SK-N-SH (cell line): ENCODE results near the gene CDCP1. TPM values are rescaled to one million over a fixed set of nuclear protein-coding genes. Genes with fewer than 3 reads are reported as not detected.

ENCODE experiments used
- CTCF ChIA-PET: fragments of 300-600, 350-600 bp; formaldehyde crosslinking; extraction: SDS; loops from one replicate; lab custom pipeline; 2021; lab: Yijun Ruan, JAX
- POLR2A ChIA-PET: fragments of 350-600 bp; sonication (Branson Sonifier 250); formaldehyde crosslinking; extraction: SDS; loops from one replicate; lab custom pipeline; 2020; ENCODE audit warnings: antibody characterized with exemption, inconsistent platforms; lab: Yijun Ruan, JAX
- DNase-seq: peaks from one replicate; pipeline ENCODE4 v3.0.0; 2012
- H2AFZ ChIP-seq: fragments of 200-600 bp; sonication (generic); 2 replicates; pipeline ENCODE4 v1.8.1; 2016; ENCODE audit warnings: antibody characterized with exemption, mild to moderate bottlenecking, low read depth
- H3F3A ChIP-seq: fragments of 200-600 bp; sonication (generic); replicated peaks from 2 replicates; pipeline ENCODE3; 2016; ENCODE audit warnings: antibody characterized with exemption, mild to moderate bottlenecking; ENCODE audit not compliant: insufficient read depth
- H3K27ac ChIP-seq, 2 experiments: fragments of 200-500 bp in 1 of 2; fragments of 200-600 bp in 1 of 2; sonication (Bioruptor generic) in 1 of 2; sonication (generic), shearing (Covaris generic) in 1 of 2; 2 replicates each; pipeline versions ENCODE4 v1.5.1 to v1.6.1; 2014 to 2016; ENCODE audit warnings: low read depth in 2 of 2, inconsistent platforms in 1 of 2, low read length in 1 of 2, mild to moderate bottlenecking in 1 of 2, mixed read lengths in 1 of 2
- H3K27me3 ChIP-seq: fragments of 200-600 bp; sonication (generic), shearing (Covaris generic); 2 replicates; pipeline ENCODE4 v1.6.1; 2016; ENCODE audit warnings: mixed run types; ENCODE audit not compliant: insufficient read depth
- H3K36me3 ChIP-seq, 2 experiments: fragments of 200-500 bp in 1 of 2; fragments of 200-600 bp in 1 of 2; sonication (Bioruptor generic) in 1 of 2; sonication (generic) in 1 of 2; replicated peaks in 1 of 2; 2 replicates each; pipeline versions ENCODE3 to v1.5.1; 2014 to 2016; ENCODE audit warnings: low read length in 1 of 2, mild to moderate bottlenecking in 1 of 2; ENCODE audit not compliant: insufficient read depth in 2 of 2, control insufficient read depth in 1 of 2
- H3K4me1 ChIP-seq, 2 experiments: fragments of 200-500 bp in 1 of 2; fragments of 200-600 bp in 1 of 2; sonication (Bioruptor generic) in 1 of 2; sonication (generic), shearing (Covaris generic) in 1 of 2; 2 replicates each; pipeline versions ENCODE4 v1.5.1 to v1.6.1; 2014 to 2016; ENCODE audit warnings: low read depth in 1 of 2, low read length in 1 of 2, mixed run types in 1 of 2; ENCODE audit not compliant: insufficient read depth in 2 of 2, control insufficient read depth in 1 of 2
- H3K4me2 ChIP-seq: fragments of 200-600 bp; sonication (generic), shearing (Covaris generic); 2 replicates; pipeline ENCODE4 v1.6.1; 2017; ENCODE audit warnings: mixed run types
- H3K4me3 ChIP-seq, 2 experiments: fragments of 200-500 bp in 1 of 2; fragments of 200-600 bp in 1 of 2; sonication (Bioruptor generic) in 1 of 2; sonication (generic), shearing (Covaris generic) in 1 of 2; 2 replicates each; pipeline versions ENCODE4 v1.5.1 to v1.8.1; 2014 to 2016; ENCODE audit warnings: low read depth in 2 of 2, inconsistent platforms in 1 of 2, low read length in 1 of 2, mild to moderate bottlenecking in 1 of 2, mixed read lengths in 1 of 2, moderate library complexity in 1 of 2
- H3K79me2 ChIP-seq: fragments of 200-600 bp; sonication (generic); 2 replicates; pipeline ENCODE4 v1.8.1; 2017; ENCODE audit warnings: mild to moderate bottlenecking; ENCODE audit not compliant: insufficient read depth
- H3K9ac ChIP-seq: fragments of 200-600 bp; sonication (generic); 2 replicates; pipeline ENCODE4 v1.6.1; 2017; ENCODE audit warnings: mixed run types
- H3K9me2 ChIP-seq: fragments of 200-600 bp; sonication (generic); 2 replicates; pipeline ENCODE4 v1.6.1; 2017; ENCODE audit warnings: mixed run types
- H3K9me3 ChIP-seq: fragments of 200-600 bp; sonication (generic); 2 replicates; pipeline ENCODE4 v1.6.1; 2017; ENCODE audit warnings: mixed run types, mild to moderate bottlenecking, moderate library complexity
- H4K20me1 ChIP-seq: fragments of 200-600 bp; sonication (generic); 2 replicates; pipeline ENCODE4 v1.6.1; 2017; ENCODE audit warnings: mild to moderate bottlenecking, mixed run types; ENCODE audit not compliant: insufficient read depth
- CHD2 ChIP-seq: fragments of 150-350 bp; IDR thresholded peaks from 2 replicates; pipeline ENCODE4 v1.6.1; 2018; ENCODE audit warnings: low read length; ENCODE audit not compliant: partially characterized antibody
- ELF1 ChIP-seq: IDR thresholded peaks from 2 replicates; pipeline ENCODE4 v1.4.0; 2012
- JUND ChIP-seq: IDR thresholded peaks from 2 replicates; pipeline ENCODE4 v1.4.0; 2012
- MXI1 ChIP-seq: IDR thresholded peaks from 2 replicates; pipeline ENCODE4 v1.6.1; 2012; ENCODE audit warnings: mild to moderate bottlenecking, low read depth, low read length, improper control_type of control experiment
- NFIC ChIP-seq: IDR thresholded peaks from 2 replicates; pipeline ENCODE4 v1.4.0; 2012; ENCODE audit warnings: borderline replicate concordance
- RCOR1 ChIP-seq: fragments of 150-350 bp; IDR thresholded peaks from 2 replicates; pipeline ENCODE4 v1.6.1; 2017; ENCODE audit warnings: antibody characterized with exemption, low read length
- TCF12 ChIP-seq: IDR thresholded peaks from 2 replicates; pipeline ENCODE4 v1.4.0; 2012
- YY1 ChIP-seq: IDR thresholded peaks from 2 replicates; pipeline ENCODE4 v1.4.0; 2012; ENCODE audit warnings: low read depth, mild to moderate bottlenecking
- WGBS: methylation state at CpG from one replicate; pipeline ENCODE4 v1.1.6; 2017; ENCODE audit warnings: low lambda C conversion rate; 5-methylcytosine and 5-hydroxymethylcytosine counted together
- polyA plus RNA-seq, 3 experiments: library from polyadenylated mRNA; depleted of rRNA; stranded (reverse); fragments of >200 nt; gene quantifications; 2 replicates each; pipeline ENCODE4 v1.2.3, GENCODE V29; 2012
- TF ChIP-seq, protein P1 (sequence below): IDR thresholded peaks from 2 replicates; pipeline ENCODE4 v1.4.0; 2012; ENCODE audit warnings: low read depth, borderline replicate concordance
- TF ChIP-seq, protein P2 (sequence below): IDR thresholded peaks from 2 replicates; pipeline ENCODE4 v1.4.0; 2012; ENCODE audit warnings: low read depth
- TF ChIP-seq, protein P3 (sequence below): fragments of 200-600 bp; sonication (generic); IDR thresholded peaks from 2 replicates; pipeline ENCODE4 v1.6.1; 2017; ENCODE audit warnings: antibody characterized with exemption, mild to moderate bottlenecking, moderate library complexity
- TF ChIP-seq, protein P4 (sequence below): fragments of 150-350 bp; IDR thresholded peaks from 2 replicates; pipeline ENCODE4 v1.6.1; 2017; ENCODE audit warnings: antibody characterized with exemption, low read length, low read depth, borderline replicate concordance
- TF ChIP-seq, protein P5 (sequence below): IDR thresholded peaks from 2 replicates; pipeline ENCODE4 v1.4.0; 2012; ENCODE audit warnings: low read depth, borderline replicate concordance

Gene CDCP1
- polyA plus RNA-seq, 1 of the 3 experiments (the other 2 are of a cell fraction), result 3.6 TPM

DNA sequence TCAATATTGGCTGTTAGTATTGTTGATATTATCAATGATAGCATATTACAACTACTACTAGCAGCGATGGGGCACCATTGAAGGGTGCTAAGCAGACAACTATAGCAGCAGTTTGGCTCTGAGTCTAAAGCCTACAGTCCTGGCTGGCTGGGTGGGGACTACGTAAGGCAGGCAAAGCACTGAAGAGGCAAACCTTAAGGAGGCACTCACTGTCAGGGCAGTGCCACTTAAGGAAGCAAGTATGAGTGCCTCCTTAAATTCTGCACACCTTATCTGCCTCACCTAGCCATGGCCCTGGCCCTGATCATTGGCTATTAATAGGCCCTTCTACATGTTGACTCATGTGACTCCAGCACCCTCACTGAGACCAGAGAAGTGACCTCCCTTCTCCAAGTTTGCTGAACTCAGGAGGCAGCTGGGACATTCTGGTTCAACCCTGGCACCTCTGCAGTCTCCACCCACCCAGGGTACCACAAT is 20.6 kb downstream of the CDCP1 start:
- CTCF ChIA-PET, result interaction anchor here (1.3 kb wide), 1 partner anchor 85 kb away, joined by 3 read pairs; no protein-coding TSS in a partner anchor
- Histone ChIP-seq H3F3A (peaks cover 36% of the 10 kb centered on the region), H3K27ac (peak overlapping the region in 1 of 2 experiments; percentile 86; a peak in 2 of 4 replicates), H3K4me2 (no peak overlapping the region), H2AFZ (no peak overlapping the region), H3K36me3 (no peaks in the 10 kb centered on the region), H3K4me3 (no peak overlapping the region), H3K9ac (no peak overlapping the region), H3K9me3 (no peaks in the 10 kb centered on the region), H3K27me3 (no peaks in the 10 kb centered on the region), H4K20me1 (no peaks in the 10 kb centered on the region), H3K4me1 (peaks cover 6 to 36% of the 10 kb centered on the region in 2 experiments), H3K9me2 (no peaks in the 10 kb centered on the region), H3K79me2 (no peaks in the 10 kb centered on the region)
- TF ChIP-seq RCOR1 (no peak), NFIC (no peak), CHD2 (no peak), MXI1 (no peak)
- TF ChIP-seq, protein P1, sequence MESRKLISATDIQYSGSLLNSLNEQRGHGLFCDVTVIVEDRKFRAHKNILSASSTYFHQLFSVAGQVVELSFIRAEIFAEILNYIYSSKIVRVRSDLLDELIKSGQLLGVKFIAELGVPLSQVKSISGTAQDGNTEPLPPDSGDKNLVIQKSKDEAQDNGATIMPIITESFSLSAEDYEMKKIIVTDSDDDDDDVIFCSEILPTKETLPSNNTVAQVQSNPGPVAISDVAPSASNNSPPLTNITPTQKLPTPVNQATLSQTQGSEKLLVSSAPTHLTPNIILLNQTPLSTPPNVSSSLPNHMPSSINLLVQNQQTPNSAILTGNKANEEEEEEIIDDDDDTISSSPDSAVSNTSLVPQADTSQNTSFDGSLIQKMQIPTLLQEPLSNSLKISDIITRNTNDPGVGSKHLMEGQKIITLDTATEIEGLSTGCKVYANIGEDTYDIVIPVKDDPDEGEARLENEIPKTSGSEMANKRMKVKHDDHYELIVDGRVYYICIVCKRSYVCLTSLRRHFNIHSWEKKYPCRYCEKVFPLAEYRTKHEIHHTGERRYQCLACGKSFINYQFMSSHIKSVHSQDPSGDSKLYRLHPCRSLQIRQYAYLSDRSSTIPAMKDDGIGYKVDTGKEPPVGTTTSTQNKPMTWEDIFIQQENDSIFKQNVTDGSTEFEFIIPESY, result no peak
- 88% methylated on average over 1 of the region's 2 CpGs for WGBS
- DNase-seq, result no peak
- POLR2A ChIA-PET, result no interaction called here

DNA sequence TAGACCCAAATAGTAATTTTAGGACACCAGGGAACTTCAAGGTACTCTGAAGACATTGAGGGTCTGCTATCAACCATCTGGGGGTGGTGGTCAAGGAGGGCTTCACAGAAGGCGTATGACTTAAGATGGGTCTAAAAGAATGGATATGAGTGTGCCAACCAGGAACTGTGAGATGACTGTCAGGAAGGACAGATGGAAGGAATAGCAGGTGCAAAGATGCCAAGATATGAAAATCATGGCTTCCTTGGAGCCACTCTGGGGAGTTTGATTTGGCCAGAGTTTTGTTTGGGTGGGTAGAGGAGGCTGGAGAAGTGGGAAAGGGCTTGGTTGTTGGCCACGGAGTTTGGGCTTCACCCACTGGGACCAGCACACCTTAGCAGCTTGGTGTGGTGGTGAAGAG is 21.2 kb downstream of the CDCP1 start:
- H3K79me2 ChIP-seq, result no peaks in the 10 kb centered on the region
- H3K4me1 ChIP-seq, result peaks cover 6 to 36% of the 10 kb centered on the region in 2 experiments
- H4K20me1 ChIP-seq, result no peaks in the 10 kb centered on the region
- WGBS, result 45% methylated on average over 2 of the region's 2 CpGs
- H3K4me2 ChIP-seq, result peak overlapping the region; percentile 56
- no peaks in the 10 kb centered on the region for H3K9me3 ChIP-seq
- DNase-seq, result no peak
- H3K4me3 ChIP-seq, result no peak overlapping the region
- no peaks in the 10 kb centered on the region for H3K27me3 ChIP-seq
- CTCF ChIA-PET, result interaction anchor here (1.3 kb wide), 1 partner anchor 85 kb away, joined by 3 read pairs; no protein-coding TSS in a partner anchor
- peaks cover 36% of the 10 kb centered on the region for H3F3A ChIP-seq
- no peak for TF ChIP-seq ELF1
- TF ChIP-seq, all 33 proteins: peak for 0
- POLR2A ChIA-PET, result no interaction called here
- H3K27ac ChIP-seq, result peak overlapping the region in 1 of 2 experiments; percentile 86; a peak in 3 of 4 replicates
- no peak overlapping the region for H3K9ac ChIP-seq
- no peaks in the 10 kb centered on the region for H3K36me3 ChIP-seq
- H3K9me2 ChIP-seq, result no peaks in the 10 kb centered on the region
- H2AFZ ChIP-seq, result no peak overlapping the region

DNA sequence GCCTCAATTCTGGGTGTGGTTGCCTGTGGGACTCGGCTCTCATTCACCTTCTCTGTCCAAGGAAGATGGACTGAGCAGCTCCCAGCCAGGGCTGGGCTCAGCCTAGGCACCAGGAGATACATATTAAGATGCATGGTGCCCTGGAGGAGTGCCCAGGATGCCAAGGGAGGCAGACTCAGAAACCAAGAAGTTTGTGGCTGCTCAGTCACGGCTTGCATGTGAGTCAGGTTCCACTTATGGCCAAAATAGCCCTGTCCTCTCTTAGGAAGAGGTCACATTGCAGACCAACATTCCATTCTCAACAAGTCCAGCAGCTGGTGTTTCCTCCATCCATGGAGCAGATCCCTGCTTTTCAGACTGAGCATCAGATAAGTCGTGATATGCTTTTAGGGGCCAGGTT is 21.8 kb downstream of the CDCP1 start:
- H4K20me1 ChIP-seq, result no peaks in the 10 kb centered on the region
- DNase-seq, result no peak
- H3F3A ChIP-seq, result peaks cover 36% of the 10 kb centered on the region
- no peak overlapping the region for H2AFZ ChIP-seq
- no peaks in the 10 kb centered on the region for H3K36me3 ChIP-seq
- ChIA-PET CTCF (no interaction called here), POLR2A (no interaction called here)
- 31% methylated on average over 3 of the region's 3 CpGs for WGBS
- H3K9ac ChIP-seq, result peak overlapping the region; percentile 66
- H3K79me2 ChIP-seq, result no peaks in the 10 kb centered on the region
- no peaks in the 10 kb centered on the region for H3K27me3 ChIP-seq
- no peaks in the 10 kb centered on the region for H3K9me2 ChIP-seq
- H3K4me2 ChIP-seq, result peak overlapping the region; percentile 56
- H3K9me3 ChIP-seq, result no peaks in the 10 kb centered on the region
- H3K4me1 ChIP-seq, result peaks cover 12 to 36% of the 10 kb centered on the region in 2 experiments
- H3K27ac ChIP-seq, result peak overlapping the region in 1 of 2 experiments; percentile 86; a peak in 3 of 4 replicates
- no peak overlapping the region for H3K4me3 ChIP-seq
- TF ChIP-seq JUND (peak; percentile 78), ELF1 (no peak), TCF12 (peak; percentile 90), YY1 (no peak; the same call in 1 of the 2 replicates)
- TF ChIP-seq, protein P2, sequence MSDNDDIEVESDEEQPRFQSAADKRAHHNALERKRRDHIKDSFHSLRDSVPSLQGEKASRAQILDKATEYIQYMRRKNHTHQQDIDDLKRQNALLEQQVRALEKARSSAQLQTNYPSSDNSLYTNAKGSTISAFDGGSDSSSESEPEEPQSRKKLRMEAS, result peak; percentile 81
- TF ChIP-seq, protein P3, sequence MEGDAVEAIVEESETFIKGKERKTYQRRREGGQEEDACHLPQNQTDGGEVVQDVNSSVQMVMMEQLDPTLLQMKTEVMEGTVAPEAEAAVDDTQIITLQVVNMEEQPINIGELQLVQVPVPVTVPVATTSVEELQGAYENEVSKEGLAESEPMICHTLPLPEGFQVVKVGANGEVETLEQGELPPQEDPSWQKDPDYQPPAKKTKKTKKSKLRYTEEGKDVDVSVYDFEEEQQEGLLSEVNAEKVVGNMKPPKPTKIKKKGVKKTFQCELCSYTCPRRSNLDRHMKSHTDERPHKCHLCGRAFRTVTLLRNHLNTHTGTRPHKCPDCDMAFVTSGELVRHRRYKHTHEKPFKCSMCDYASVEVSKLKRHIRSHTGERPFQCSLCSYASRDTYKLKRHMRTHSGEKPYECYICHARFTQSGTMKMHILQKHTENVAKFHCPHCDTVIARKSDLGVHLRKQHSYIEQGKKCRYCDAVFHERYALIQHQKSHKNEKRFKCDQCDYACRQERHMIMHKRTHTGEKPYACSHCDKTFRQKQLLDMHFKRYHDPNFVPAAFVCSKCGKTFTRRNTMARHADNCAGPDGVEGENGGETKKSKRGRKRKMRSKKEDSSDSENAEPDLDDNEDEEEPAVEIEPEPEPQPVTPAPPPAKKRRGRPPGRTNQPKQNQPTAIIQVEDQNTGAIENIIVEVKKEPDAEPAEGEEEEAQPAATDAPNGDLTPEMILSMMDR, result no peak
- TF ChIP-seq, protein P4, sequence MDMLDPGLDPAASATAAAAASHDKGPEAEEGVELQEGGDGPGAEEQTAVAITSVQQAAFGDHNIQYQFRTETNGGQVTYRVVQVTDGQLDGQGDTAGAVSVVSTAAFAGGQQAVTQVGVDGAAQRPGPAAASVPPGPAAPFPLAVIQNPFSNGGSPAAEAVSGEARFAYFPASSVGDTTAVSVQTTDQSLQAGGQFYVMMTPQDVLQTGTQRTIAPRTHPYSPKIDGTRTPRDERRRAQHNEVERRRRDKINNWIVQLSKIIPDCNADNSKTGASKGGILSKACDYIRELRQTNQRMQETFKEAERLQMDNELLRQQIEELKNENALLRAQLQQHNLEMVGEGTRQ, result no peak
- TF ChIP-seq, protein P1, result no peak; the same call in 1 of the 2 replicates
- TF ChIP-seq, protein P5, sequence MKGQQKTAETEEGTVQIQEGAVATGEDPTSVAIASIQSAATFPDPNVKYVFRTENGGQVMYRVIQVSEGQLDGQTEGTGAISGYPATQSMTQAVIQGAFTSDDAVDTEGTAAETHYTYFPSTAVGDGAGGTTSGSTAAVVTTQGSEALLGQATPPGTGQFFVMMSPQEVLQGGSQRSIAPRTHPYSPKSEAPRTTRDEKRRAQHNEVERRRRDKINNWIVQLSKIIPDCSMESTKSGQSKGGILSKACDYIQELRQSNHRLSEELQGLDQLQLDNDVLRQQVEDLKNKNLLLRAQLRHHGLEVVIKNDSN, result no peak
